ENCODE measurements around the gene ZNF846. TPM values are rescaled to one million over a fixed set of nuclear protein-coding genes. Genes with fewer than 3 reads are reported as not detected.

The ZNF846 gene
- total RNA-seq, 1 donor, result 14.6 TPM

DNA sequence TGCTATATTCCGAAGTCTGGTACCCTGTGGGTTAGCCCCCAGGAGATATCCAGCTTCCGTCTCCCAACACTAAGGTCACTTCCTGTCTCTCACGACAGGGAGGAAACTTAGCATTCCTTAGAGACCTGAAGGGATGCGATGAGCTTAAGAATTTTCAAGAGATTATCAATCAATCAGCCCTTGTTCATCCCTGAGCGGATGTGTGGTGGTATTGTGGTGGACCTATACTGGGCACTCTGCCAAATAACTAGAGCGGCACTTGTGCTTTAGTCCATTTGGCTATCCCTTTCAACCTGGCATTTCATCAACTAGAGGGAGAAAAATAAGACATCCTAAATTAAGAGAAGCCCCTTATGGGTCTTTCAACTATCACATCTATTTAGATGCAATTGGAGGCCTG lies 62.7 kb downstream of the ZNF846 start:
- TF ChIP-seq, protein P1, sequence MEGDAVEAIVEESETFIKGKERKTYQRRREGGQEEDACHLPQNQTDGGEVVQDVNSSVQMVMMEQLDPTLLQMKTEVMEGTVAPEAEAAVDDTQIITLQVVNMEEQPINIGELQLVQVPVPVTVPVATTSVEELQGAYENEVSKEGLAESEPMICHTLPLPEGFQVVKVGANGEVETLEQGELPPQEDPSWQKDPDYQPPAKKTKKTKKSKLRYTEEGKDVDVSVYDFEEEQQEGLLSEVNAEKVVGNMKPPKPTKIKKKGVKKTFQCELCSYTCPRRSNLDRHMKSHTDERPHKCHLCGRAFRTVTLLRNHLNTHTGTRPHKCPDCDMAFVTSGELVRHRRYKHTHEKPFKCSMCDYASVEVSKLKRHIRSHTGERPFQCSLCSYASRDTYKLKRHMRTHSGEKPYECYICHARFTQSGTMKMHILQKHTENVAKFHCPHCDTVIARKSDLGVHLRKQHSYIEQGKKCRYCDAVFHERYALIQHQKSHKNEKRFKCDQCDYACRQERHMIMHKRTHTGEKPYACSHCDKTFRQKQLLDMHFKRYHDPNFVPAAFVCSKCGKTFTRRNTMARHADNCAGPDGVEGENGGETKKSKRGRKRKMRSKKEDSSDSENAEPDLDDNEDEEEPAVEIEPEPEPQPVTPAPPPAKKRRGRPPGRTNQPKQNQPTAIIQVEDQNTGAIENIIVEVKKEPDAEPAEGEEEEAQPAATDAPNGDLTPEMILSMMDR (IDR thresholded peaks at IDR 0.05; ENCODE audit: insufficient read depth, low read length), result no peak
- DNase-seq (ENCODE audit: low read depth), result no peak
- H3K4me3 ChIP-seq (ENCODE audit: low read depth, low read length), result no peak overlapping the region

DNA sequence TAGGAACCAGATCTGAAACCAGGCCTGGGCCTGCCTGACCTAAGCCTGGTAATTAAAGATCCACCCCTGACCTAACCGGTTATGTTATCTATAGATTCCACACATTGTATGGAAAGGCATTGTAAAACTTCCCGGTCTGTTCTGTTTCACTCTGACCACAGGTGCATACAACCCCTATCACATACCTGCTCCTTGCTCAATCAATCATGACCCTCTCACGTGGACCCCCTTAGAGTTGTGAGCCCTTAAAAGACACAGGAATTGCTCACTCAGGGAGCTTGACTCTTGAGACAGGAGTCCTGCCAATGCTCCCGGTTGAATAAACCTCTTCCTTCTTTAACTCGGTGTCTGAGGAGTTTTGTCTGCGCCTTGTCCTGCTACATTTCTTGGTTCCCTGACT lies 66.4 kb downstream of the ZNF846 start:
- no peak for DNase-seq (ENCODE audit: low read depth)
- TF ChIP-seq, protein P1 (IDR thresholded peaks at IDR 0.05; ENCODE audit: insufficient read depth, low read length), result no peak
- no peak overlapping the region for H3K4me3 ChIP-seq (ENCODE audit: low read depth, low read length)

Other genes with a start within 250 kb of the ZNF846 start
- gene ZNF426, start 230.1 kb downstream of the ZNF846 start, total RNA-seq (ENCODE audit: low replicate concordance), result 24.0 and 55.7 TPM in 2 replicates
- 13.7 and 51.9 TPM in 2 replicates for gene ZNF121, start 184.2 kb downstream of the ZNF846 start, total RNA-seq (ENCODE audit: low replicate concordance)
- gene ZNF561, start 147.5 kb downstream of the ZNF846 start, total RNA-seq (ENCODE audit: low replicate concordance), result 20.9 and 38.7 TPM in 2 replicates
- 33.3 and 34.6 TPM in 2 replicates for gene ZNF562, start 93.6 kb downstream of the ZNF846 start, total RNA-seq (ENCODE audit: low replicate concordance)
- gene FBXL12, start 50.3 kb upstream of the ZNF846 start, total RNA-seq (ENCODE audit: low replicate concordance), result 14.4 and 27.8 TPM in 2 replicates
- 83.8 and 272 TPM in 2 replicates for gene UBL5, start 59.2 kb upstream of the ZNF846 start, total RNA-seq (ENCODE audit: low replicate concordance)
- gene PIN1, start 66.6 kb upstream of the ZNF846 start, total RNA-seq (ENCODE audit: low replicate concordance), result 18.6 and 59.7 TPM in 2 replicates
- 0.82 and 16.0 TPM in 2 replicates for gene OLFM2, start 167.8 kb upstream of the ZNF846 start, total RNA-seq (ENCODE audit: low replicate concordance)
- 4.1 and 5.2 TPM in 2 replicates for gene COL5A3, start 241.8 kb upstream of the ZNF846 start, total RNA-seq (ENCODE audit: low replicate concordance)
- not detected in 2 replicates for gene RDH8, start 244.7 kb upstream of the ZNF846 start, total RNA-seq (ENCODE audit: low replicate concordance)